H9 (cell line): ENCODE results near the gene MXRA7. TPM values are rescaled to one million over a fixed set of nuclear protein-coding genes. Genes with fewer than 3 reads are reported as not detected.
A peak's percentile ranks its signal among the peaks of the same experiment; 100 is the strongest.

Experiments
- DNase-seq: peaks from one replicate; pipeline ENCODE4 v3.0.0-alpha.2; 2017
- H2AFZ ChIP-seq: one replicate; pipeline ENCODE4 v1.6.1; 2013; ENCODE audit warnings: mild to moderate bottlenecking, low read length, control low read depth, moderate library complexity
- H2AK5ac ChIP-seq: 2 replicates; pipeline ENCODE4 v1.6.1; 2013; ENCODE audit warnings: low read length, control low read depth, mixed read lengths; ENCODE audit not compliant: insufficient read length
- H2BK120ac ChIP-seq: one replicate; pipeline ENCODE4 v1.6.1; 2013; ENCODE audit warnings: low read depth, mild to moderate bottlenecking, low read length, control low read depth, inconsistent platforms; ENCODE audit not compliant: poor library complexity, severe bottlenecking
- H2BK12ac ChIP-seq: 2 replicates; pipeline ENCODE4 v1.6.1; 2013; ENCODE audit warnings: low read length, control low read depth, mixed read lengths, low read depth; ENCODE audit not compliant: insufficient read length
- H2BK15ac ChIP-seq: 2 replicates; pipeline ENCODE4 v1.6.1; 2013; ENCODE audit warnings: low read depth, low read length, control low read depth
- H2BK20ac ChIP-seq: one replicate; pipeline ENCODE4 v1.6.1; 2013; ENCODE audit warnings: low read depth, mild to moderate bottlenecking, low read length, control low read depth, inconsistent platforms; ENCODE audit not compliant: poor library complexity, severe bottlenecking
- H2BK5ac ChIP-seq: 2 replicates; pipeline ENCODE4 v1.6.1; 2013; ENCODE audit warnings: low read length, control low read depth, mixed read lengths; ENCODE audit not compliant: insufficient read length
- H3K14ac ChIP-seq: 2 replicates; pipeline ENCODE4 v1.6.1; 2013; ENCODE audit warnings: low read length, control low read depth; ENCODE audit not compliant: insufficient read depth
- H3K18ac ChIP-seq: 2 replicates; pipeline ENCODE4 v1.6.1; 2013; ENCODE audit warnings: low read depth, mild to moderate bottlenecking, mixed read lengths, low read length, control low read depth; ENCODE audit not compliant: insufficient read length
- H3K23ac ChIP-seq: 2 replicates; pipeline ENCODE4 v1.6.1; 2013; ENCODE audit warnings: low read length, control low read depth, mixed read lengths, low read depth; ENCODE audit not compliant: insufficient read length
- H3K23me2 ChIP-seq: 2 replicates; pipeline ENCODE4 v1.6.1; 2013; ENCODE audit warnings: low read depth, mild to moderate bottlenecking, mixed read lengths, low read length, control low read depth; ENCODE audit not compliant: insufficient read length, poor library complexity, severe bottlenecking
- H3K27ac ChIP-seq: 2 replicates; pipeline ENCODE4 v1.5.1; 2013; ENCODE audit warnings: low read length, control low read depth, mixed read lengths, low read depth; ENCODE audit not compliant: insufficient read length
- H3K27me3 ChIP-seq: 2 replicates; pipeline ENCODE4 v1.6.1; 2013; ENCODE audit warnings: low read length, control low read depth, inconsistent platforms; ENCODE audit not compliant: insufficient read depth
- H3K4ac ChIP-seq: 2 replicates; pipeline ENCODE4 v1.6.1; 2013; ENCODE audit warnings: low read depth, mild to moderate bottlenecking, control low read depth, inconsistent platforms, low read length, moderate library complexity
- H3K4me1 ChIP-seq: 2 replicates; pipeline ENCODE4 v1.6.1; 2013; ENCODE audit warnings: low read length, control low read depth, inconsistent platforms; ENCODE audit not compliant: insufficient read depth
- H3K4me2 ChIP-seq: 2 replicates; pipeline ENCODE4 v1.6.1; 2013; ENCODE audit warnings: low read length, control low read depth, mixed read lengths; ENCODE audit not compliant: insufficient read length, insufficient read depth
- H3K56ac ChIP-seq: 2 replicates; pipeline ENCODE4 v1.6.1; 2013; ENCODE audit warnings: low read depth, mild to moderate bottlenecking, mixed read lengths, low read length, control low read depth; ENCODE audit not compliant: insufficient read length
- H3K79me1 ChIP-seq: 2 replicates; pipeline ENCODE4 v1.6.1; 2013; ENCODE audit warnings: low read depth, mild to moderate bottlenecking, moderate library complexity, low read length, control low read depth, inconsistent platforms; ENCODE audit not compliant: insufficient read depth, poor library complexity, severe bottlenecking
- H3K79me2 ChIP-seq: 2 replicates; pipeline ENCODE4 v1.6.1; 2013; ENCODE audit warnings: low read length, control low read depth, inconsistent platforms; ENCODE audit not compliant: insufficient read depth
- H3K9ac ChIP-seq: 2 replicates; pipeline ENCODE4 v1.6.1; 2013; ENCODE audit warnings: low read length, control low read depth, mixed read lengths; ENCODE audit not compliant: insufficient read length; ENCODE audit errors: extremely low read depth
- H3K9me3 ChIP-seq: one replicate; pipeline ENCODE4 v1.6.1; 2013; ENCODE audit warnings: low read depth, low read length, inconsistent platforms; ENCODE audit not compliant: control insufficient read depth
- H3T11ph ChIP-seq: one replicate; pipeline ENCODE4 v1.6.1; 2013; ENCODE audit warnings: mild to moderate bottlenecking, low read length, control low read depth, inconsistent platforms
- H4K20me1 ChIP-seq: one replicate; pipeline ENCODE4 v1.6.1; 2013; ENCODE audit not compliant: control insufficient read depth, insufficient read length, insufficient read depth
- H4K5ac ChIP-seq: 2 replicates; pipeline ENCODE4 v1.6.1; 2013; ENCODE audit warnings: low read depth, mild to moderate bottlenecking, mixed read lengths, low read length, control low read depth; ENCODE audit not compliant: insufficient read length
- H4K8ac ChIP-seq: replicated peaks from 2 replicates; pipeline ENCODE4 v1.6.1; 2013; ENCODE audit warnings: low read length, control low read depth, mixed read lengths, low read depth; ENCODE audit not compliant: insufficient read length
- H4K91ac ChIP-seq: 2 replicates; pipeline ENCODE4 v1.6.1; 2013; ENCODE audit warnings: low read depth, mild to moderate bottlenecking, moderate library complexity, mixed read lengths, low read length, control low read depth; ENCODE audit not compliant: insufficient read length
- H3K27ac Mint-ChIP-seq, 3 experiments: 2 replicates in 2 of 3; 3 replicates in 1 of 3; pipeline ENCODE4 v1.8.0; 2020 to 2021; ENCODE audit warnings: mixed read lengths in 3 of 3, mild to moderate bottlenecking in 1 of 3, moderate library complexity in 1 of 3
- H3K27me3 Mint-ChIP-seq: 2 replicates; pipeline ENCODE4 v1.8.0; 2021; ENCODE audit warnings: low read depth, mild to moderate bottlenecking, moderate library complexity, mixed read lengths
- H3K36me3 Mint-ChIP-seq, 3 experiments: 2 replicates in 2 of 3; 3 replicates in 1 of 3; pipeline ENCODE4 v1.8.0; 2020 to 2021; ENCODE audit warnings: low read depth in 3 of 3, mixed read lengths in 3 of 3; ENCODE audit not compliant: insufficient read depth in 1 of 3
- H3K4me1 Mint-ChIP-seq, 2 experiments: 2 replicates each; pipeline ENCODE4 v1.8.0; 2020; ENCODE audit warnings: mixed read lengths in 2 of 2
- H3K4me3 Mint-ChIP-seq, 2 experiments: 2 replicates in 1 of 2; 3 replicates in 1 of 2; pipeline ENCODE4 v1.8.0; 2020 to 2021; ENCODE audit warnings: mild to moderate bottlenecking in 2 of 2, mixed read lengths in 2 of 2, moderate library complexity in 1 of 2
- H3K9me3 Mint-ChIP-seq, 2 experiments: 2 replicates in 1 of 2; 3 replicates in 1 of 2; pipeline ENCODE4 v1.8.0; 2020; ENCODE audit warnings: mild to moderate bottlenecking in 2 of 2, mixed read lengths in 2 of 2, moderate library complexity in 1 of 2
- WGBS: extraction: QIAGEN DNeasy Blood & Tissue Kit; methylation state at CpG from one replicate; pipeline ENCODE4 v1.1.7; 2013; ENCODE audit warnings: missing lambda C conversion rate, low lambda C conversion rate, mixed read lengths; ENCODE audit not compliant: insufficient read length; ENCODE audit errors: extremely low coverage; 5-methylcytosine and 5-hydroxymethylcytosine counted together
- total RNA-seq: library from RNA; stranded (reverse); gene quantifications from 2 replicates; pipeline ENCODE4 v1.2.1, GENCODE V29; 2021
- TF ChIP-seq, protein P1 (sequence below): fragments of 200-600 bp; sonication (generic); conservative IDR thresholded peaks from 3 replicates; pipeline ENCODE4 v1.8.0; 2021; ENCODE audit warnings: antibody characterized with exemption, mild to moderate bottlenecking

The MXRA7 gene
- total RNA-seq, 1 experiment from 2014 or later: 28.2 TPM

- H3T11ph ChIP-seq: no peak overlapping the region
- no peak overlapping the region for H2BK15ac ChIP-seq
- no peaks in the 10 kb centered on the region for H3K79me2 ChIP-seq
- H2BK5ac ChIP-seq: no peak overlapping the region
- H4K8ac ChIP-seq: no peak overlapping the region
- no CpG with 5 or more reads among the region's 26 CpGs for WGBS
- Mint-ChIP-seq H3K4me3 (no peak overlapping the region), H3K9me3 (no peaks in the 10 kb centered on the region; a peak in 1 of 5 replicates), H3K27me3 (no peaks in the 10 kb centered on the region), H3K36me3 (no peaks in the 10 kb centered on the region), H3K27ac (peak overlapping the region in 2 of 3 experiments; percentile 42 to 75; a peak in 4 of 7 replicates), H3K4me1 (peaks cover 22 to 39% of the 10 kb centered on the region in 2 experiments)
- H4K5ac ChIP-seq: no peak overlapping the region
- no peak overlapping the region for H3K9ac ChIP-seq
- H3K18ac ChIP-seq: no peak overlapping the region
- H3K23ac ChIP-seq: no peak overlapping the region
- no peak overlapping the region for H4K91ac ChIP-seq
- no peak overlapping the region for H3K14ac ChIP-seq
- no peak overlapping the region for H2BK20ac ChIP-seq
- H4K20me1 ChIP-seq: no peaks in the 10 kb centered on the region
- H3K56ac ChIP-seq: no peak overlapping the region
- H3K4me1 ChIP-seq: peaks cover 3% of the 10 kb centered on the region; the same call in 1 of the 2 replicates
- no peak overlapping the region for H3K4ac ChIP-seq
- H2BK120ac ChIP-seq: no peak overlapping the region
- H3K23me2 ChIP-seq: no peaks in the 10 kb centered on the region
- H2AFZ ChIP-seq: no peak overlapping the region
- H3K27ac ChIP-seq: no peak overlapping the region
- H3K79me1 ChIP-seq: no peaks in the 10 kb centered on the region
- H3K9me3 ChIP-seq: no peaks in the 10 kb centered on the region
- H2BK12ac ChIP-seq: no peak overlapping the region
- no peak for DNase-seq
- no peak overlapping the region for H3K4me2 ChIP-seq
- TF ChIP-seq, protein P1, sequence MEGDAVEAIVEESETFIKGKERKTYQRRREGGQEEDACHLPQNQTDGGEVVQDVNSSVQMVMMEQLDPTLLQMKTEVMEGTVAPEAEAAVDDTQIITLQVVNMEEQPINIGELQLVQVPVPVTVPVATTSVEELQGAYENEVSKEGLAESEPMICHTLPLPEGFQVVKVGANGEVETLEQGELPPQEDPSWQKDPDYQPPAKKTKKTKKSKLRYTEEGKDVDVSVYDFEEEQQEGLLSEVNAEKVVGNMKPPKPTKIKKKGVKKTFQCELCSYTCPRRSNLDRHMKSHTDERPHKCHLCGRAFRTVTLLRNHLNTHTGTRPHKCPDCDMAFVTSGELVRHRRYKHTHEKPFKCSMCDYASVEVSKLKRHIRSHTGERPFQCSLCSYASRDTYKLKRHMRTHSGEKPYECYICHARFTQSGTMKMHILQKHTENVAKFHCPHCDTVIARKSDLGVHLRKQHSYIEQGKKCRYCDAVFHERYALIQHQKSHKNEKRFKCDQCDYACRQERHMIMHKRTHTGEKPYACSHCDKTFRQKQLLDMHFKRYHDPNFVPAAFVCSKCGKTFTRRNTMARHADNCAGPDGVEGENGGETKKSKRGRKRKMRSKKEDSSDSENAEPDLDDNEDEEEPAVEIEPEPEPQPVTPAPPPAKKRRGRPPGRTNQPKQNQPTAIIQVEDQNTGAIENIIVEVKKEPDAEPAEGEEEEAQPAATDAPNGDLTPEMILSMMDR: no peak
- no peaks in the 10 kb centered on the region for H3K27me3 ChIP-seq
- no peak overlapping the region for H2AK5ac ChIP-seq
These were observed 23.2 kb downstream of the MXRA7 start for GRCh38 chr17:76687298-76688164.
